NT2/D1 (cell line): ENCODE measurements around the gene IL17RD.

Experiments used
- DNase-seq: peaks from one replicate; pipeline ENCODE4 v3.0.0-alpha.2; 2011; ENCODE audit warnings: low read depth, low spot score
- H3K27me3 ChIP-seq: 2 replicates; pipeline ENCODE4 v1.6.0; 2011; ENCODE audit warnings: mild to moderate bottlenecking; ENCODE audit not compliant: insufficient read length, insufficient read depth
- H3K36me3 ChIP-seq: 2 replicates; pipeline ENCODE4 v1.6.1; 2011; ENCODE audit warnings: mild to moderate bottlenecking, low read length, mixed read lengths; ENCODE audit not compliant: insufficient read depth, insufficient read length
- H3K4me1 ChIP-seq: 2 replicates; pipeline ENCODE4 v1.5.1; 2011; ENCODE audit not compliant: insufficient read depth, insufficient read length
- H3K4me3 ChIP-seq: 2 replicates; pipeline ENCODE4 v1.5.1; 2011; ENCODE audit warnings: low read depth; ENCODE audit not compliant: insufficient read length
- H3K9ac ChIP-seq: 2 replicates; pipeline ENCODE4 v1.6.0; 2011; ENCODE audit warnings: low read depth; ENCODE audit not compliant: insufficient read length
- H3K9me3 ChIP-seq: 2 replicates; pipeline ENCODE4 v1.5.1; 2011; ENCODE audit warnings: mild to moderate bottlenecking, low read length; ENCODE audit not compliant: insufficient read depth
- SUZ12 ChIP-seq: IDR thresholded peaks from 2 replicates; pipeline ENCODE4 v1.6.1; 2011; ENCODE audit not compliant: insufficient read length, insufficient read depth; ENCODE audit errors: extremely low read depth
- YY1 ChIP-seq: IDR thresholded peaks from 2 replicates; pipeline ENCODE4 v1.6.1; 2011; ENCODE audit not compliant: insufficient read length, insufficient read depth
- ZNF274 ChIP-seq: IDR thresholded peaks from 2 replicates; pipeline ENCODE4 v1.6.1; 2011; ENCODE audit warnings: mild to moderate bottlenecking, low read depth, low read length

The IL17RD gene

GRCh38 chr3:57151749-57152148 lies 13.4 kb downstream of the IL17RD start:
- TF ChIP-seq ZNF274 (no peak), YY1 (no peak)
- Histone ChIP-seq H3K27me3 (no peaks in the 10 kb centered on the region), H3K4me1 (peaks cover 8% of the 10 kb centered on the region), H3K4me3 (no peak overlapping the region), H3K36me3 (peaks cover 22% of the 10 kb centered on the region), H3K9me3 (no peaks in the 10 kb centered on the region), H3K9ac (no peak overlapping the region)
- DNase-seq, result no peak

DNA sequence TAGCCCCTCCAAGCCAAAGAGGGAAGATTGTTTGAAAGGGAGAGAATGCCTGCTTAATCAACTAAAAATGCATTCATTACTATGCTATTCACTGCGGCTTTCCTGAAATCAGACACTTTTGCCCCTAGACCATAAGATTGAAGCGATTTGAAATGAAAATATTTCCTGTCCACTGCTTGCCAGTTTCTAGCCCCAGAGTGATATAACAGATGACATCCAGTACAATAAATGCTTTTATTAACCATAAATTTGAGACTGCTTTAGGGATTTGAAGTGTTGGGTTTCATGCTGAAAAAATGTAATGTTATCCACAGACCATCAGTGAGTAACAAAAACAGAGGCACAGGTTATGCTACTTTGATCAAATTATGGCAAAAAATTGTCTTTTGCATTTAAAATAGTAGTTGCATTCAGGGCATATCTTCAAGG lies 14.1 kb downstream of the IL17RD start:
- TF ChIP-seq SUZ12 (no peak), ZNF274 (no peak), YY1 (no peak)
- Histone ChIP-seq H3K4me3 (no peak overlapping the region), H3K9ac (no peak overlapping the region), H3K27me3 (no peaks in the 10 kb centered on the region), H3K4me1 (peaks cover 8% of the 10 kb centered on the region), H3K9me3 (no peaks in the 10 kb centered on the region), H3K36me3 (peaks cover 22% of the 10 kb centered on the region)
- DNase-seq, result no peak

DNA sequence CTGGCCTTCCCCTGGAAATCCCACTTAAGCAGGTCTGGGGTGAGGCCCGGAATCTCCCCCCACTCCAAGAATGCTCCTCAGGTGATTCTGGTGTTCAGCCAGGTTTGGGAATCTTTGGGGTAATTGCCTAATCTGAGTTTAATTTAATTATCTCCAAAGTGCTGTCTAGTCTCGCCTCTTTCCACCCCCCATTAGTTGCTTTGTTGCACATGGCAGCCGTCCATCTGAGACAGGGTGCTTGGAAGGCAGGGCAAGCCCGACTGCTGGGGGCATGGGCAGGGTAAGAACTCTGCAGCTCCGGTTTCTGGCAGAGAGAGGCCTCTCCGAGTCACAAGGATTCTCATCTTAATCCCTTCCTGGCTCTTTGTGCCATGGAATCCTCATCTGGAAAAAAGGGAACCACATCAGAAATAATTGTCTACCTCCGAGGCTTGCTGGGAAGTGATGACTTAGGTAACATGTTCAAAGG lies 15.0 kb downstream of the IL17RD start:
- TF ChIP-seq SUZ12 (no peak), YY1 (no peak), ZNF274 (no peak)
- Histone ChIP-seq H3K36me3 (peaks cover 22% of the 10 kb centered on the region), H3K9me3 (no peaks in the 10 kb centered on the region), H3K27me3 (no peaks in the 10 kb centered on the region), H3K4me3 (no peak overlapping the region), H3K9ac (no peak overlapping the region), H3K4me1 (peaks cover 8% of the 10 kb centered on the region)
- no peak for DNase-seq

DNA sequence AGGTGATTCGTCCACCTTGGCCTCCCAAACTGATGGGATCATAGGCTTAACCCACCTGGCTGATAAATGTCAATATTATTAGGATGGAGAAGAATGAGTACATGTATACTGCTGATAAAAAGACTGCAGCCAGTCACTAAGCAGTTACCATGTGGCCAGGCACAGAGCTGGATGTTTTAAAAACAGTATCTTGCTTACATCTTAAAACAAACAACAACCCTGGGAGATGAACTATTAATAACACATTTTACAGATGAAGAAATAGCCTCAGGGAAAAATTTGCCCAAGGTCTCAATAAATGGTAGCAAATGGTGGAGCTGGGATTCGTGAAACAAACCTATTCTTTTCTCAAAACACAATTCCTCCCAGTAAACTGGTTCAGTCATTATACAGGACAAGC lies 18.1 kb downstream of the IL17RD start:
- H3K9me3 ChIP-seq, result no peaks in the 10 kb centered on the region
- H3K36me3 ChIP-seq, result peaks cover 22% of the 10 kb centered on the region
- no peak overlapping the region for H3K9ac ChIP-seq
- no peak for TF ChIP-seq YY1
- no peak for TF ChIP-seq ZNF274
- no peak for TF ChIP-seq SUZ12
- H3K27me3 ChIP-seq, result no peaks in the 10 kb centered on the region
- peaks cover 5% of the 10 kb centered on the region for H3K4me1 ChIP-seq
- DNase-seq, result no peak
- H3K4me3 ChIP-seq, result no peak overlapping the region

GRCh38 chr3:57145852-57146251 lies 19.3 kb downstream of the IL17RD start:
- H3K27me3 ChIP-seq, result no peaks in the 10 kb centered on the region
- no peak for TF ChIP-seq YY1
- no peak for TF ChIP-seq ZNF274
- TF ChIP-seq SUZ12, result no peak

DNA sequence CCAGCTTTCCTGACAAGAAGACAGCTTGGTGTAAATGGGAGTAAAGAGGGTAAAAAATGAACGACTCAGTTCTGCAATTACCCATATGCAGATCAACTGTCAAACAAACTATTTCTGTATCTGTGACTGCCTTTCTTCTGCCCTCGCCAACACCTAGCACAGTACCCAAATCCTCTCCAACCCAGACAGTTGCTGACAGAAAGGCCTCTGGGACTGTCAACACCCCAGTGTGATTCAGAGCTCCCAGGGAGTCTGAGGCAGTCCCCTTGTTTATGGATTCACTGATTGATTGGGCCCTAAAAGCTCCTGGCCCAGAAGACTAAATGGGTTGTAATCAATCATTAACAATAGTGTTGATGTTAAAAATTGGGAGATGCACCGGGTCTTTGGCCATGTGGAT lies 20.2 kb downstream of the IL17RD start:
- no peak for DNase-seq
- TF ChIP-seq SUZ12, result no peak
- TF ChIP-seq ZNF274, result no peak
- TF ChIP-seq YY1, result no peak
- Histone ChIP-seq H3K36me3 (peaks cover 14% of the 10 kb centered on the region), H3K4me1 (no peaks in the 10 kb centered on the region), H3K9me3 (no peaks in the 10 kb centered on the region), H3K27me3 (no peaks in the 10 kb centered on the region), H3K9ac (no peak overlapping the region), H3K4me3 (no peak overlapping the region)

More at GRCh38 chr3:57145852-57146251, 19.3 kb downstream of the IL17RD start:
- Histone ChIP-seq H3K4me1 (peaks cover 3% of the 10 kb centered on the region), H3K9ac (no peak overlapping the region), H3K36me3 (peaks cover 22% of the 10 kb centered on the region), H3K9me3 (no peaks in the 10 kb centered on the region), H3K4me3 (no peak overlapping the region)
- no peak for DNase-seq

GRCh38 chr3:57143886-57144459 lies 21.2 kb downstream of the IL17RD start:
- Histone ChIP-seq H3K4me3 (no peak overlapping the region), H3K9ac (no peak overlapping the region)
- TF ChIP-seq YY1, result no peak
- TF ChIP-seq SUZ12, result no peak
- TF ChIP-seq ZNF274, result no peak

DNA sequence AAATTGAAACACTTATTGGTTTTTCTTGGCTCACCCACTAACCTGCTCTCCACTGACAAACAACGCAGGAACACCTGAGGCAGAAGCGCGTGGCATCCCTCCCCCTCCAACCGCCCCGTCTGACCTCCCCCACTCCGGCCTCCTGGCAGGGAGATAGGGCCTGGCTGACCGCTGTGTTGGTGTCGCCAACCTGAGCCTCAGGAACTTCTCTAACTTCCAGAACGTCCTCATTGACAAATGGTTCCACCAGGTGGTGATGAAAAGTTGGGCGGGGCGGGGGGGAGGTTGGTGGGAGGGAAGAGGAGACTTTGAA lies 22.8 kb downstream of the IL17RD start:
- Histone ChIP-seq H3K27me3 (no peaks in the 10 kb centered on the region), H3K4me3 (no peak overlapping the region), H3K4me1 (no peaks in the 10 kb centered on the region), H3K36me3 (no peaks in the 10 kb centered on the region), H3K9ac (no peak overlapping the region), H3K9me3 (no peaks in the 10 kb centered on the region)
- TF ChIP-seq SUZ12 (no peak), YY1 (no peak), ZNF274 (no peak)
- no peak for DNase-seq

More at GRCh38 chr3:57143886-57144459, 21.2 kb downstream of the IL17RD start:
- DNase-seq, result no peak
- Histone ChIP-seq H3K27me3 (no peaks in the 10 kb centered on the region), H3K4me1 (no peaks in the 10 kb centered on the region), H3K9me3 (no peaks in the 10 kb centered on the region), H3K36me3 (peaks cover 6% of the 10 kb centered on the region)
